ENCODE measurements around the gene SETD7.

SETD7 gene

GRCh38 chr4:139568206-139568955 lies 12.4 kb upstream of the SETD7 start:
- no peak for DNase-seq

GRCh38 chr4:139567159-139567870 lies 11.3 kb upstream of the SETD7 start:
- no peak for DNase-seq

GRCh38 chr4:139564502-139564901 lies 8.5 kb upstream of the SETD7 start:
- no peak for DNase-seq

GRCh38 chr4:139563515-139563914 lies 7.5 kb upstream of the SETD7 start:
- no peak for DNase-seq

- no peak for DNase-seq
These were observed 6.8 kb upstream of the SETD7 start for GRCh38 chr4:139562839-139563238.

- DNase-seq, result peak; percentile 28
These were observed 6.2 kb upstream of the SETD7 start for GRCh38 chr4:139562067-139562684.

- DNase-seq, result peak; percentile 28
These were observed 4.5 kb upstream of the SETD7 start for GRCh38 chr4:139560406-139561104.

GRCh38 chr4:139559687-139560086 lies 3.7 kb upstream of the SETD7 start:
- DNase-seq, result no peak

- no peak for DNase-seq
These were observed 3.1 kb upstream of the SETD7 start for GRCh38 chr4:139559089-139559479.

- no peak for DNase-seq
These were observed 2.4 kb upstream of the SETD7 start for GRCh38 chr4:139558235-139559088.

GRCh38 chr4:139557556-139558110 lies 1.6 kb upstream of the SETD7 start:
- DNase-seq, result peak; percentile 30

- peak; percentile 68 for DNase-seq
These were observed 921 bp upstream of the SETD7 start for GRCh38 chr4:139556724-139557555.

- DNase-seq, result no peak
These were observed 331 bp downstream of the SETD7 start for GRCh38 chr4:139555705-139556070.

GRCh38 chr4:139554893-139555704 lies 920 bp downstream of the SETD7 start:
- DNase-seq, result peak; percentile 91

- DNase-seq, result no peak
These were observed 1.5 kb downstream of the SETD7 start for GRCh38 chr4:139554642-139554892.

GRCh38 chr4:139553751-139554641 lies 2.0 kb downstream of the SETD7 start:
- DNase-seq, result no peak

- DNase-seq, result no peak
These were observed 3.3 kb downstream of the SETD7 start for GRCh38 chr4:139552517-139553307.

GRCh38 chr4:139550724-139551429 lies 5.1 kb downstream of the SETD7 start:
- no peak for DNase-seq
